HepG2 (cell line): Measurements from ENCODE around the gene UBAC2.

Source experiments
- EZH2 ChIP-seq: conservative IDR thresholded peaks from 2 replicates; pipeline ENCODE4 v1.6.1; 2012; ENCODE audit warnings: mild to moderate bottlenecking, low read depth, low read length, moderate library complexity
- PATZ1 ChIP-seq: sonication (generic); formaldehyde crosslinking; IDR thresholded peaks from 2 replicates; pipeline ENCODE4 v1.4.0; 2020; ENCODE audit warnings: missing genetic modification reagents
- YY1 ChIP-seq: IDR thresholded peaks from 2 replicates; pipeline ENCODE4 v1.6.1; 2011; ENCODE audit warnings: low read length, low read depth, moderate library complexity, mild to moderate bottlenecking; ENCODE audit not compliant: insufficient read depth, insufficient replicate concordance
- ZBTB33 ChIP-seq: sonication (generic); formaldehyde crosslinking; IDR thresholded peaks from 2 replicates; pipeline ENCODE4 v1.4.0; 2020; ENCODE audit warnings: missing genetic modification reagents
- ZNF629 ChIP-seq: sonication (generic); formaldehyde crosslinking; conservative IDR thresholded peaks from 2 replicates; pipeline ENCODE4 v1.5.0; 2020; ENCODE audit warnings: missing genetic modification reagents
- ZNF792 ChIP-seq: IDR thresholded peaks from 2 replicates; pipeline ENCODE4 v1.6.1; 2016
- ZSCAN30 ChIP-seq: sonication (generic); formaldehyde crosslinking; IDR thresholded peaks from 2 replicates; pipeline ENCODE4 v1.5.0; 2020; ENCODE audit warnings: mild to moderate bottlenecking, missing genetic modification reagents

GRCh38 chr13:99344610-99345208, 144.1 kb downstream of the UBAC2 start:
- TF ChIP-seq YY1, result no peak
- TF ChIP-seq ZSCAN30 (CRISPR knock-in tag), result no peak
- TF ChIP-seq ZNF792, result no peak
- TF ChIP-seq PATZ1 (CRISPR knock-in tag), result no peak
- TF ChIP-seq EZH2, result no peak
- TF ChIP-seq ZNF629, result no peak
- no peak for TF ChIP-seq ZBTB33 (CRISPR knock-in tag)
